Measurements from ENCODE around the gene RBBP8NL. TPM values are rescaled to one million over a fixed set of nuclear protein-coding genes. Genes with fewer than 3 reads are reported as not detected.

RBBP8NL gene
- total RNA-seq, 1 donor from 2014 or later = not detected

DNA sequence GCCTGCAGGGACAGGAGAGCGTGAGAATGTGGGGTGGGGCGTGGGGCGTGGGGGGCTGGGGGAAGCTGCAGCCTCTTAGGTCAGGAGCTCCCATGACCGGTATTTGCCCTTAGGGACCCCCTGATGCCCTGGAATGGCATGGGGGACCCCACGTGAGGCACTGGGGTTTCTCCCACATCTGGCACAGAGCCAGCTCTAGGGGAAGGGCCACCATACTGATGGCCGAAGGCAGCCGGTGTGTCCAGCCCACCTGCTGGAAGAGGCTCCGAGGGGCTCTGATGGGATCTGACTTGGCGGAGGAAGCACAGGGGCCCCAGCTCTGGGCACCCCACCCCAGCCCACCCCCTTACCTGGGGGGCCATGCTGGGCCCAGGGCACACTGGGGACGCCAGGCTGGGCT is 37.7 kb upstream of the RBBP8NL start:
- TF ChIP-seq, protein P1, sequence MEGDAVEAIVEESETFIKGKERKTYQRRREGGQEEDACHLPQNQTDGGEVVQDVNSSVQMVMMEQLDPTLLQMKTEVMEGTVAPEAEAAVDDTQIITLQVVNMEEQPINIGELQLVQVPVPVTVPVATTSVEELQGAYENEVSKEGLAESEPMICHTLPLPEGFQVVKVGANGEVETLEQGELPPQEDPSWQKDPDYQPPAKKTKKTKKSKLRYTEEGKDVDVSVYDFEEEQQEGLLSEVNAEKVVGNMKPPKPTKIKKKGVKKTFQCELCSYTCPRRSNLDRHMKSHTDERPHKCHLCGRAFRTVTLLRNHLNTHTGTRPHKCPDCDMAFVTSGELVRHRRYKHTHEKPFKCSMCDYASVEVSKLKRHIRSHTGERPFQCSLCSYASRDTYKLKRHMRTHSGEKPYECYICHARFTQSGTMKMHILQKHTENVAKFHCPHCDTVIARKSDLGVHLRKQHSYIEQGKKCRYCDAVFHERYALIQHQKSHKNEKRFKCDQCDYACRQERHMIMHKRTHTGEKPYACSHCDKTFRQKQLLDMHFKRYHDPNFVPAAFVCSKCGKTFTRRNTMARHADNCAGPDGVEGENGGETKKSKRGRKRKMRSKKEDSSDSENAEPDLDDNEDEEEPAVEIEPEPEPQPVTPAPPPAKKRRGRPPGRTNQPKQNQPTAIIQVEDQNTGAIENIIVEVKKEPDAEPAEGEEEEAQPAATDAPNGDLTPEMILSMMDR (IDR thresholded peaks at IDR 0.05) = no peak
- Mint-ChIP-seq H3K36me3 (ENCODE audit: unreplicated experiment) (no peaks in the 10 kb centered on the region), H3K9me3 (ENCODE audit: unreplicated experiment) (no peaks in the 10 kb centered on the region), H3K4me1 (ENCODE audit: unreplicated experiment) (no peaks in the 10 kb centered on the region), H3K27ac (ENCODE audit: unreplicated experiment) (no peak overlapping the region), H3K4me3 (ENCODE audit: unreplicated experiment) (no peak overlapping the region), H3K27me3 (ENCODE audit: unreplicated experiment) (peaks cover 11% of the 10 kb centered on the region)
- no peak for DNase-seq (ENCODE audit: extremely low spot score, unreplicated experiment)

DNA sequence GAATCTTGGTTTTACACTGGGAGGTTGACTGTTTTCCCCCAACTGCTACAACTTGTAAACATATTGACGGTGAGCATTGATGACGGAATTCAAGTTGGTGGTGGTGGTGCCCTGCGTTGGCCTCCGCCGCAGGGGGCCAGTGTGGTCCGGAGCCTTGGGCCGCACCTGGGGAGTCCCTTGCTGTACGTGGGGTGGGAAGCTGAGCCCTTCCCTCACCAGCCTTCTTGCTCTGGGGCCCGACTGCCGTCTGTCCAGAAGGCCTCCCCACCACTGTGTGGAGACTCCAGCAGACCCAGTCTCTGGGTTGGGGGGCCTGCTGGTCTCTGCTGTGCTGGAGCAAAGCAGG is 37.1 kb upstream of the RBBP8NL start:
- Mint-ChIP-seq H3K27ac (ENCODE audit: unreplicated experiment) (no peak overlapping the region), H3K9me3 (ENCODE audit: unreplicated experiment) (no peaks in the 10 kb centered on the region), H3K4me1 (ENCODE audit: unreplicated experiment) (no peaks in the 10 kb centered on the region), H3K4me3 (ENCODE audit: unreplicated experiment) (no peak overlapping the region), H3K36me3 (ENCODE audit: unreplicated experiment) (no peaks in the 10 kb centered on the region), H3K27me3 (ENCODE audit: unreplicated experiment) (peaks cover 5% of the 10 kb centered on the region)
- TF ChIP-seq, protein P1 (IDR thresholded peaks at IDR 0.05) = no peak
- no peak for DNase-seq (ENCODE audit: extremely low spot score, unreplicated experiment)

DNA sequence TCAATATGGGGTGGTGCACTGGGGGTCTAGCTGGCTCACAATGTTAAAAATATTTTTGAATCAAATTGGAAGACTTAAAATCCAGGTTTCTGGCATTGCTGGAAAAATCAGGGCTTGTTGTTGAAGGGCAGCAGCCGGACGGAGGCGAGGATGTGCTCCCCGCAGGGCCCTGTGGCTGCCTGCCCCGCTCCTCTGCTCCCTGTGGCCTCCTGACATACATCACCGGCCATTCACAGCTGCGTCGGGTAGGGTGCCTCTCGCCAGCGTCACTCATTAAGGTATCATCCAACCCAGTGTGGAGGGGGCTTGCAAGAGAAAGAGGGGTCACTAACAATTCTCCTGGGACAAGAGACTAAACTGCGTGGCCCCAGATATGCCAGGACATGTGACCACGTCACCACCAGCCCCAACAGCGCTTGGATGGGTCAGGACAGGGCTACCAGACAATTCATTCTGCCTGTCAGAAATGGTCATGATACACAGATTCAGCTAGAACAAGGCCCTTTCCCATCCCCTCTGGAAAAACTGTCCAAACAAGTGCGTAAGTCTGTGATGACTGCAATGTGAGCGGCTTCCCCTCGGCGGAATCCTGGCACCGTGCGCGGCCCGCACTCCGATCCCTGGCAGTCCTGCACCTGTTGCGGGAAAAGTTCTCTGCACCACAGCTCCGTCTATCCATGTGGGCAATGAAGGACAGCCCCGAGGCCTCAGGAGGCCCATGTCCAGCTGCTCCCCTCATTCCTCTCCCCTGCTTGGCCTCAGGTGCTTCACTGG is 36.5 kb upstream of the RBBP8NL start:
- no peak overlapping the region for H3K27ac Mint-ChIP-seq (ENCODE audit: unreplicated experiment)
- no peaks in the 10 kb centered on the region for H3K4me1 Mint-ChIP-seq (ENCODE audit: unreplicated experiment)
- H3K4me3 Mint-ChIP-seq (ENCODE audit: unreplicated experiment) = no peak overlapping the region
- H3K27me3 Mint-ChIP-seq (ENCODE audit: unreplicated experiment) = no peaks in the 10 kb centered on the region
- H3K36me3 Mint-ChIP-seq (ENCODE audit: unreplicated experiment) = no peaks in the 10 kb centered on the region
- TF ChIP-seq, protein P1 (IDR thresholded peaks at IDR 0.05) = no peak
- no peaks in the 10 kb centered on the region for H3K9me3 Mint-ChIP-seq (ENCODE audit: unreplicated experiment)
- no peak for DNase-seq (ENCODE audit: extremely low spot score, unreplicated experiment)

DNA sequence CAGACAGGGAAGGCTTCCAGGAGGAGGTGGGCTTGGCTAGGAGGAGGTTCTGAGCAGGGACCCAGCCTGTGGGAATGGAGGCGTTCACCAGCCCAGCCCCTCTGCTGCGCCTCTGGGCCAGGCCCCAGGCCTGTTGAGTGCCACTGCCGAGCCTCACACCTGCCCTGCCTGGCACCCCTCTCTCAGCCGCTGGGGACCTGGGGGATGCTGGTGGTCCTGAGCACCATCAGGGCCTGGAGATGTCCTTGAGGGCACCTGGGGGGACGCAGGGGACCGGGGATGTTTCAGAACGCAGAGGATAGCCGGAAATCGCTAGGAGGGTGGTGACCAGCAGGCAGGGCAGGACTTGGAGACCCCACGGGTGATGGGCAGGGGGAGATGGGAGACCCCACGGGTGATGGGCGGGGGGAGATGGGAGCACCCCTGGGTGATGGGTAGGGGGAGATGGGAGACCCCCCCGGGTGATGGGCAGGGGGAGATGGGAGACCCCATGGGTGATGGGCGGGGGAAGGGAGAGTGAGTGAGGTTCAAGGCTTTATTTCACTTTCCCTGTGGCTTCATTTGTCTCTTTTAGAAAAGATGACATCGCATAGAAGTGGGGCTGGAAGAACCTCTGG is 35.7 kb upstream of the RBBP8NL start:
- Mint-ChIP-seq H3K9me3 (ENCODE audit: unreplicated experiment) (no peaks in the 10 kb centered on the region), H3K4me1 (ENCODE audit: unreplicated experiment) (no peaks in the 10 kb centered on the region), H3K27me3 (ENCODE audit: unreplicated experiment) (no peaks in the 10 kb centered on the region), H3K36me3 (ENCODE audit: unreplicated experiment) (no peaks in the 10 kb centered on the region), H3K27ac (ENCODE audit: unreplicated experiment) (no peak overlapping the region), H3K4me3 (ENCODE audit: unreplicated experiment) (no peak overlapping the region)
- TF ChIP-seq, protein P1 (IDR thresholded peaks at IDR 0.05) = no peak
- DNase-seq (ENCODE audit: extremely low spot score, unreplicated experiment) = no peak

DNA sequence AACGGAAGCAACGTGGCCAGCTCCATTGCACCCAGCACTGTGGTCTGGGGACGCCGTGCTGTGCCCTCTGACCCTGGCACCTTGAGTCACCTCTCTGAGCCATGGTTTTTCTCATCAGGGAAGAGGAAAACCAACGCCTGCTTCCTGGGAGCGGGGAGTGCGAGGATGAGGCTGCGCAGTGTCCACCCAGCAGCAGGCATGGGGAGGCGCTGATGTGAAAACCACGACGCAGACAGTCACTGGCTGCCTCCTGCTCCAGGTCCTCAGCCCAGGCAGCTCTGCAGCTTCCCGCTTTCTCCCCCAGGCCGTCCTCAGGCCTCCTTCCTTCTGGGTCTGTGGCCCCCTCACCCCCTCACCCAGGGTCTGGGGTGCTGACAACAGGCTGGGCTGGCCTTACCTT is 34.5 kb upstream of the RBBP8NL start:
- H3K27ac Mint-ChIP-seq (ENCODE audit: unreplicated experiment) = no peak overlapping the region
- no peaks in the 10 kb centered on the region for H3K9me3 Mint-ChIP-seq (ENCODE audit: unreplicated experiment)
- H3K4me3 Mint-ChIP-seq (ENCODE audit: unreplicated experiment) = no peak overlapping the region
- no peaks in the 10 kb centered on the region for H3K27me3 Mint-ChIP-seq (ENCODE audit: unreplicated experiment)
- no peaks in the 10 kb centered on the region for H3K4me1 Mint-ChIP-seq (ENCODE audit: unreplicated experiment)
- no peaks in the 10 kb centered on the region for H3K36me3 Mint-ChIP-seq (ENCODE audit: unreplicated experiment)
- TF ChIP-seq, protein P1 (IDR thresholded peaks at IDR 0.05) = no peak
- DNase-seq (ENCODE audit: extremely low spot score, unreplicated experiment) = no peak
